Smooth muscle cell (in vitro differentiated cells): ENCODE data around the gene NSMF. TPM values are rescaled to one million over a fixed set of nuclear protein-coding genes. Genes with fewer than 3 reads are reported as not detected.

Source experiments
- DNase-seq: peaks from one replicate; lab custom pipeline; 2025; ENCODE audit not compliant: unreplicated experiment; lab: John Stamatoyannopoulos, UW
- H2AFZ ChIP-seq: fragments of 200-600 bp; sonication (generic); 2 replicates; pipeline ENCODE4 v1.6.0; 2016; ENCODE audit warnings: antibody characterized with exemption, low read depth, mild to moderate bottlenecking
- H3F3A ChIP-seq: fragments of 200-600 bp; sonication (generic); 2 replicates; pipeline ENCODE4 v1.6.0; 2017; ENCODE audit warnings: antibody characterized with exemption, low read depth
- H3K27ac ChIP-seq: fragments of 200-600 bp; sonication (generic); 2 replicates; pipeline ENCODE4 v1.5.1; 2016; ENCODE audit warnings: low read depth, mild to moderate bottlenecking
- H3K27me3 ChIP-seq: fragments of 200-600 bp; sonication (generic); 2 replicates; pipeline ENCODE4 v1.6.1; 2016; ENCODE audit warnings: low read depth, mild to moderate bottlenecking
- H3K36me3 ChIP-seq: fragments of 200-600 bp; sonication (generic); 2 replicates; pipeline ENCODE4 v1.5.1; 2016; ENCODE audit warnings: low read depth
- H3K4me1 ChIP-seq: fragments of 200-600 bp; sonication (generic); 2 replicates; pipeline ENCODE4 v1.5.1; 2016; ENCODE audit warnings: low read depth
- H3K4me2 ChIP-seq: fragments of 200-600 bp; sonication (generic); 2 replicates; pipeline ENCODE4 v1.6.0; 2016; ENCODE audit warnings: mild to moderate bottlenecking
- H3K4me3 ChIP-seq: fragments of 200-600 bp; sonication (generic); 2 replicates; pipeline ENCODE4 v1.5.1; 2016; ENCODE audit warnings: mild to moderate bottlenecking
- H3K79me2 ChIP-seq: fragments of 200-600 bp; sonication (generic); 2 replicates; pipeline ENCODE4 v1.6.0; 2016; ENCODE audit warnings: low read depth, mild to moderate bottlenecking
- H3K9ac ChIP-seq: fragments of 200-600 bp; sonication (generic); 2 replicates; pipeline ENCODE4 v1.6.0; 2016; ENCODE audit warnings: low read depth
- H3K9me3 ChIP-seq: fragments of 200-600 bp; sonication (generic); replicated peaks from 2 replicates; pipeline ENCODE4 v1.5.1; 2016; ENCODE audit warnings: low read depth
- H4K20me1 ChIP-seq: fragments of 200-600 bp; sonication (generic); 2 replicates; pipeline ENCODE4 v1.6.0; 2016; ENCODE audit warnings: low read depth
- WGBS: methylation state at CpG from one replicate; pipeline ENCODE4 v1.1.7; 2016; ENCODE audit warnings: low lambda C conversion rate; 5-methylcytosine and 5-hydroxymethylcytosine counted together
- polyA plus RNA-seq: library from polyadenylated mRNA; unstranded; fragments of >200 nt; fragmentation: Nextera tagmentation; extraction: Ambion mirVana; gene quantifications from 2 replicates; pipeline ENCODE4 v1.2.1, GENCODE V29; 2016
- total RNA-seq: library from RNA; depleted of rRNA; stranded (reverse); fragments of >200 nt; gene quantifications from 2 replicates; pipeline ENCODE4 v1.2.3, GENCODE V29; 2014
- TF ChIP-seq, protein P1 (sequence below): fragments of 200-600 bp; sonication (generic); IDR thresholded peaks from 2 replicates; pipeline ENCODE4 v1.5.1; 2017; ENCODE audit warnings: borderline replicate concordance, mild to moderate bottlenecking, antibody characterized with exemption; ENCODE audit not compliant: insufficient read depth, poor library complexity, severe bottlenecking

The NSMF gene
- total and polyA plus RNA-seq, 2 experiments from 2014 or later = 30.9 to 55.9 TPM

DNA sequence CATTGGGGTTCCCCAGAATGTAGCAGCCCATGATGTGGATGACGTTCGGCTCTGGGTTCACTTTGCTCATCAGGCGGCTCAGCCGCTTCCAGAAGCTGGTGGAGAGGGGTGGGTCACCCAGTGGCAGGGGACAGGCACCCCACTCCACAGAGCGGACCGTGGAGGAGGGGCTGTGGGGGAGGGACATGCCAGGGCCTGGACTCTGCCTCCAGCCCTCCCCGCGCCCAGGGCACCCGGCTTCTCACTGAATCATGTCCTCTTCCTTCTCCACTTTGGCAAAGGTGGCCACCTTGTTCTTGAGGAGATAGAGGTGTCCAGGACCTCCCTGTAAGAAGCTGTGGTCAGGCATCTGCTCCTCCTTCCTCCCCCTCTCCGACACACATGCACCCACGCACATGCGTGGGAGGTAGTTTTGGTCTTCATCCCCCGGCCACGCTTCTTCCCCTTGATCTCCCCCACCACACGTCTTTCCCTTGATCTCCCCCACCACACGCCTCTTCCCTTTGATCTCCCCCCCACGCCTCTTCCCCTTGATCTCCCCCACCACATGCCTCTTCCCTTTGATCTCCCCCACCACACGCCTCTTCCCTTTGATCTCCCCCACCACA, 9.1 kb downstream of the NSMF start:
- no peak for DNase-seq

DNA sequence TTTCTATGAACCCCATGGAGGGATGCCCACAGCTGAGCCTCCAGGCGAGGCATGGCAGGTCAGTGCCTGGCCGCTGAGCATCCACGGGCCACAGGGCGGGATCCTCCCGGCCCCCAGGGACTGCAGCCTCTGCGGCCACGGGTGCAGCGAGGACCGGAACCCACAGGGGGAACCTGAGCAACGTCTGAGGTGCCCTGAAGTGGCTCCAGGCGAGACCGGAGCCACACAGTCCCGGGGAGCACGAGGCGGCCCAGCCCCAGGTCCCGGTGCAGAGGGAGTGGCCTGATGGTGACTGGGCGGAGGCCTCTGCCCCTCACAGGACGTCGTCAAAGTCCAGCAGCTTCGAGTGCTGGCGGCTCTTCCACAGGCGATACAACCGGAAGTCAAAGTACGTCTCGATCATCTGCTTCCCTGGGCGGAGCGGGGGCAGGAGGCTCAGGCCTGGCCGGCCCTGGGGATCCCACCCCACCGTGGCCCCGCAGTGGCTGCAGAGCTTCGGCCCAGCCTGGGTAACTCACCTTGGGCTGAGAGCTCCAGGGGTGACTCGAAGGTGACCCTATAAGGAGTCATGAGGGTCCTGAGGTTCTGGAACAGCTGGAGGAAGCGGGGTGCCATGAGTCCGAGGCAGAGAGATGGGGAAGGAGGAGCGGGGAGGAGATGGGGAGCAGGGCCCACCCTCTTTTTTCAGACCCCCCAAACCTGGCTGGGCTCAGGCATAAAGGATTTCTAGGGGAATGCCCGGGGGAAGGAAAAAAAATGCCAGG, 9.9 kb downstream of the NSMF start:
- H3K79me2 ChIP-seq = no peaks in the 10 kb centered on the region
- no peaks in the 10 kb centered on the region for H3K9me3 ChIP-seq
- no peaks in the 10 kb centered on the region for H4K20me1 ChIP-seq
- peaks cover 6% of the 10 kb centered on the region for H3F3A ChIP-seq
- H3K36me3 ChIP-seq = no peaks in the 10 kb centered on the region
- WGBS = 92% methylated on average over 35 of the region's 36 CpGs
- H2AFZ ChIP-seq = no peak overlapping the region
- no peak overlapping the region for H3K4me2 ChIP-seq
- no peak for DNase-seq
- no peak overlapping the region for H3K27ac ChIP-seq
- H3K27me3 ChIP-seq = no peaks in the 10 kb centered on the region
- no peak overlapping the region for H3K4me3 ChIP-seq
- H3K4me1 ChIP-seq = no peaks in the 10 kb centered on the region
- TF ChIP-seq, protein P1, sequence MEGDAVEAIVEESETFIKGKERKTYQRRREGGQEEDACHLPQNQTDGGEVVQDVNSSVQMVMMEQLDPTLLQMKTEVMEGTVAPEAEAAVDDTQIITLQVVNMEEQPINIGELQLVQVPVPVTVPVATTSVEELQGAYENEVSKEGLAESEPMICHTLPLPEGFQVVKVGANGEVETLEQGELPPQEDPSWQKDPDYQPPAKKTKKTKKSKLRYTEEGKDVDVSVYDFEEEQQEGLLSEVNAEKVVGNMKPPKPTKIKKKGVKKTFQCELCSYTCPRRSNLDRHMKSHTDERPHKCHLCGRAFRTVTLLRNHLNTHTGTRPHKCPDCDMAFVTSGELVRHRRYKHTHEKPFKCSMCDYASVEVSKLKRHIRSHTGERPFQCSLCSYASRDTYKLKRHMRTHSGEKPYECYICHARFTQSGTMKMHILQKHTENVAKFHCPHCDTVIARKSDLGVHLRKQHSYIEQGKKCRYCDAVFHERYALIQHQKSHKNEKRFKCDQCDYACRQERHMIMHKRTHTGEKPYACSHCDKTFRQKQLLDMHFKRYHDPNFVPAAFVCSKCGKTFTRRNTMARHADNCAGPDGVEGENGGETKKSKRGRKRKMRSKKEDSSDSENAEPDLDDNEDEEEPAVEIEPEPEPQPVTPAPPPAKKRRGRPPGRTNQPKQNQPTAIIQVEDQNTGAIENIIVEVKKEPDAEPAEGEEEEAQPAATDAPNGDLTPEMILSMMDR = no peak
- no peak overlapping the region for H3K9ac ChIP-seq

More for the DNA sequence above, 9.1 kb downstream of the NSMF start:
- Histone ChIP-seq H3K27ac (no peak overlapping the region), H4K20me1 (no peaks in the 10 kb centered on the region), H3K36me3 (no peaks in the 10 kb centered on the region), H3K4me1 (no peaks in the 10 kb centered on the region), H3K9me3 (no peaks in the 10 kb centered on the region), H3K27me3 (no peaks in the 10 kb centered on the region), H3K79me2 (no peaks in the 10 kb centered on the region), H3K4me3 (no peak overlapping the region), H3K4me2 (no peak overlapping the region), H3F3A (peaks cover 6% of the 10 kb centered on the region), H3K9ac (no peak overlapping the region), H2AFZ (no peak overlapping the region)
- TF ChIP-seq, protein P1 = no peak
- WGBS = 89% methylated on average over 14 of the region's 18 CpGs

DNA sequence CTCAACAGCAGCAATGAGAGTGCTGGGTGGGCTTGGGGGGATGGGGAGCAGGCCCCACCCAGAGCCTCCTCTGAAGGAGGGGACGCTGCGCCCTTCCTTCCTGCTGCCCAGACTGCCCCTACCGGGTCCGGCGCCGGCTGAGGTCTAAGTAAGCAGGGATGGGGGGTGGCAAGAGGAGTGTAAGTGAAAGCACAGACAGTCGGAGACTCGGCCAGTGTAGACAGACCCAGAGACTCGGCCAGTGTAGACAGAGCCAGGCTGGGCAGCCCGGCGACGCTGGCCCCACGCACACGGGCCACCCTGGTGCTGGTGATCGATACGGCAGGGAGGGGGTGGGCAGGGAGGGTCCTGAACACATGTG, 10.6 kb downstream of the NSMF start:
- Histone ChIP-seq H3K4me1 (no peaks in the 10 kb centered on the region), H4K20me1 (no peaks in the 10 kb centered on the region), H3K36me3 (no peaks in the 10 kb centered on the region), H3K9me3 (no peaks in the 10 kb centered on the region), H3K79me2 (no peaks in the 10 kb centered on the region), H3K9ac (no peak overlapping the region), H3K4me2 (no peak overlapping the region), H3K27ac (no peak overlapping the region), H2AFZ (no peak overlapping the region), H3K27me3 (no peaks in the 10 kb centered on the region), H3K4me3 (no peak overlapping the region), H3F3A (peaks cover 6% of the 10 kb centered on the region)
- WGBS = 96% methylated on average over 14 of the region's 16 CpGs
- TF ChIP-seq, protein P1 = no peak
- DNase-seq = no peak
